GM20431 (cell line): ENCODE data around the gene ZNF80.

Experiments
- in situ Hi-C: fragments of 300-500 bp; cut with MseI, MboI; formaldehyde crosslinking; loops from one replicate; pipeline ENCODE4 v1.15.0; 2020; ENCODE audit warnings: low sequenced_read_pairs; ENCODE audit not compliant: unreplicated experiment

The ZNF80 gene

DNA sequence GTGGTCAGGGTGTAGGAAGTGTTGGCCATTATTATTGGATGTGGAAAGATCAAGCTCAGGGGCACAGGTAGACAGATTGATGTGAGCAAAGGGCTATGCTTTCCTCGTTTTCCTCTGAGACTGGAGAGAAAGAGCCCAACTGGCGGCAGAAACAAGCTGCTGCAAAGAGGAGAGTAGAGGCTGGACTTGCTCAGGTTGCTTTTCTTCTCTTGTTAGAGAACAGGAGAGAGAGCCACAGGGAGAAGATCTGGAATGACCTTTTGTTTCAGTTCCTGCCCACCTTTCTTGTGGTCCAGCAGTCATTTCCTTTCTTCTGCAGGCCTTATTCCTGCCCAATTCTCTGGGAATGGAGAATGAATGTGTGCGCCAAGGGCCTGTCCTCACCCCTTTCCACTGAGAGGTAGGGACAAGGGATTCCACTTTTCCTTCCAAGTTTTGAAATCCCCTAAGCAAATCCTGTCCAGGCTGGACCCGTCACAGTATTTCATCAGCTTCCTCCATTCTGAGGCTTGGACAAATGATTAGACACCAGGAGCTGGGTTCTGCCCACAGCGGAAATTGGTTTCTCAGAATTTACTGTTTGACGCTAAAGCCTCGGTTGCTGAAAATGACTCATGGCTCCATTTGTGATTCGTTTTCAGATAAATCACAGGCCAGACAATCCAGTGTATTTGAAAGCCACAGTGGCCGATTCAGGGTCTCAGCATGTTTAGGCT is 16.1 kb downstream of the ZNF80 start:
- in situ Hi-C loops, result no loop called here

GRCh38 chr3:114219741-114220140 is 17.6 kb downstream of the ZNF80 start:
- in situ Hi-C loops, result no loop called here

DNA sequence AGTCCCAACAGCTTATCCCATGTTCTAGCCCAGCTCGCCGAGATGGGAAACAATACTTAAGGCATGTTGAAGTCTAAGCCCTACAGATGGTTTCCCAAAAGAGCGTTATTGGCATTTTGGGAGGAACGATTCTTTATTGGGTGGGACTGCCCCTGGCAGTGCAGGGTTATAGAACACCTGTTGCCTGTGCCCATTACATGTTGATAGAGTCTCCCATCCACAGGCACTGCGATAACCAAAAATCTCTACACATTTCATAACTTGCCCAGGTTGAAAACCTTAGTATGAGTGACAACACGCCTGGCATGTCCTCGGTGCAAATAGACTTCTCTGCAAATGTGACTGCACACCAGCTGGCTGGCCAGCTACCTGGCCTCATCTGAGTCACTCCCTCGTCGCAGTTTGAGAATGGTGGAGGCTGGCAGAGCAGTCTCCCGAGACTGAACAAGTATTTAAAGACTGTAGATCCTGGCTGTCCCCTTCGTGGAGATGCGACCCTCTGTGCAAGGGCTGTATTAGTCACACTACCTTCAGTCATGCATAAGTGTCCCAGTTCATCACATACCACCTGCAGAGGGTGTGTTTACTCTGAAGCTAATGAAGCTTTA is 18.7 kb downstream of the ZNF80 start:
- in situ Hi-C loops, result no loop called here

GRCh38 chr3:114218006-114218405 is 19.4 kb downstream of the ZNF80 start:
- in situ Hi-C loops, result no loop called here

- in situ Hi-C loops, result no loop called here
Observed at GRCh38 chr3:114217266-114217665, 20.1 kb downstream of the ZNF80 start.

- in situ Hi-C loops, result no loop called here
Observed at GRCh38 chr3:114216186-114216970, 21.0 kb downstream of the ZNF80 start.

- in situ Hi-C loops, result no loop called here
Observed at GRCh38 chr3:114214542-114215341, 22.6 kb downstream of the ZNF80 start.

GRCh38 chr3:114213627-114214541 is 23.5 kb downstream of the ZNF80 start:
- in situ Hi-C loops, result no loop called here

- in situ Hi-C loops, result no loop called here
Observed at GRCh38 chr3:114213292-114213626, 24.1 kb downstream of the ZNF80 start.

DNA sequence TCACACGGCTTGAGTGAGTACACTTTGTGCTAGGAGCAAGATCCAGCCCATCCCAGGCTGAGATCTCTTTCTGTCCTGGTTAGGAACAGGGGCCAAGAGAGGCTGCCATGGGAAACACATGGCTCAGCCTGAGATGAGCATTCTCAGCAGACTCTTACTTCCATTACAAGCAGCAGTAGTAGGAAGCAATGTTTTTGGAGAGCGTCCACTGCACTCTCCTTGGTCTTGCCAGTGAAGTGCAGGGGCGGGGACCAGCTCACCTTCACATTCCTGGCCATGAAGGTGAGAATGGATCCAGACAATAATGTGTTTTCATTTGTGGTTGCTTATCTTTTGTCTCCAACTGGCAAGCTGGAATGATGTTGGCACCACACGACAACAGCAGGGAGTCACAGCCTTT is 24.7 kb downstream of the ZNF80 start:
- in situ Hi-C loops, result no loop called here

DNA sequence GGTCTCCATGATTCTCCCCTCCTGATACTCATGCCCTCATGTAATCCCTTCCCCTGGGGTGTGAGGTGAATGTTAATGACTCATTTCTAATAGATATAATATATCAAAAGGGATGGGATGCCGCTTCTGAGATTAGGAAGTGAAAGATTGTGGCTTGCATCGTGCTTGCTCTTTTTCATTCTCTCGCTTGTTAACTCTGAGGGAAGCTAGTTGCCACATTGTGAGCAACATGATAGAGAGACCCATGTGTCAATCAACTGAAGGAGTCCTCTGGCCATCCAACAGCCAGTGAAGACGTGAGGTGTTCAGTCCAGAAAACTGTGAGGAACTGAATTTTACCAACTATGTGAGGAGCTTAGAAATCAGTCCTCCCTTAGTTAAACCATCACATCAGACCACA is 29.6 kb downstream of the ZNF80 start:
- in situ Hi-C loops, result no loop called here

GRCh38 chr3:114206342-114206741 is 31.0 kb downstream of the ZNF80 start:
- in situ Hi-C loops, result no loop called here

- in situ Hi-C loops, result no loop called here
Observed at GRCh38 chr3:114205541-114205940, 31.8 kb downstream of the ZNF80 start.

DNA sequence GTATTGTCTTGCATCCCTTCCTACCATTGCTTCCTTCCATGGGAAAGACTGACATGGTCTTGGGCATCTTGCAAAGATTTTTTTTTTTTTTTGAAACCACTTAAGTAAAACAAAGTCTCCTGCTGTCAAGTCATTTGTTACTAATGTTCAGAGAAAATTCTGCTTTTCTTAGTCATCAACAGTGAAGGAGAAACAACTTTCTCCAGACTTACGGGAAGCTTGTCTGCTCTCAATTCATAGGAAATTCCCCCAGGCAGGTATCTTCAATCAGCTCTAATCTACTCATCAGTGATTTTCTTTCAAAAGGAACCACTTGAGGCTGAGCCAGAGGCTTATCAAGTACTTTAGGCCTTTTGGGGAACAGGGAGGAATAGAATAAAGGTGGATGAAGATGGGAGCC is 42.6 kb downstream of the ZNF80 start:
- in situ Hi-C loops, result no loop called here

- in situ Hi-C loops, result no loop called here
Observed at GRCh38 chr3:114192136-114192535, 45.2 kb downstream of the ZNF80 start.

GRCh38 chr3:114186501-114186900 is 50.9 kb downstream of the ZNF80 start:
- in situ Hi-C loops, result no loop called here
